PFSK-1 (cell line): ENCODE results near the gene LDAH.

ENCODE experiments used
- FOXP2 ChIP-seq: optimal IDR thresholded peaks from 2 replicates; pipeline ENCODE3; 2011; ENCODE audit warnings: borderline replicate concordance, control low read depth, inconsistent platforms; ENCODE audit not compliant: insufficient read depth; ENCODE audit errors: extremely low read length, extremely low read depth
- POLR2AphosphoS5 ChIP-seq: IDR thresholded peaks from 2 replicates; pipeline ENCODE4 v1.6.1; 2012; ENCODE audit warnings: low read depth, mild to moderate bottlenecking, control low read depth, low read length, moderate library complexity
- REST ChIP-seq, 2 experiments: IDR thresholded peaks; 2 replicates each; pipeline versions ENCODE4 v1.6.1 to v1.8.0; 2011 to 2012; ENCODE audit warnings: low read depth in 2 of 2, low read length in 2 of 2, control low read depth in 1 of 2, inconsistent platforms in 1 of 2, mild to moderate bottlenecking in 1 of 2, moderate library complexity in 1 of 2; ENCODE audit not compliant: insufficient read depth in 1 of 2
- SIN3A ChIP-seq: IDR thresholded peaks from 2 replicates; pipeline ENCODE4 v1.6.1; 2012; ENCODE audit warnings: mild to moderate bottlenecking, low read length, moderate library complexity, borderline replicate concordance; ENCODE audit not compliant: insufficient read depth
- TAF1 ChIP-seq: IDR thresholded peaks from 2 replicates; pipeline ENCODE4 v1.6.1; 2012; ENCODE audit warnings: low read length, control low read depth, borderline replicate concordance; ENCODE audit not compliant: insufficient read depth

The LDAH gene

GRCh38 chr2:20762945-20763683 lies 59.8 kb downstream of the LDAH start:
- no peak for TF ChIP-seq POLR2AphosphoS5
- TF ChIP-seq REST (IDR thresholded peaks at IDR 0.05; ENCODE audit: insufficient read depth in 1 of 2, low read depth in 2 of 2, low read length in 2 of 2): no peak
- TF ChIP-seq TAF1: no peak

- no peak for TF ChIP-seq TAF1
- TF ChIP-seq SIN3A: no peak
These were observed 63.4 kb downstream of the LDAH start for GRCh38 chr2:20759487-20759886.

- no peak for TF ChIP-seq POLR2AphosphoS5
- TF ChIP-seq SIN3A: no peak
- TF ChIP-seq TAF1: no peak
- no peak for TF ChIP-seq REST (IDR thresholded peaks at IDR 0.05; ENCODE audit: insufficient read depth in 1 of 2, low read depth in 2 of 2, low read length in 2 of 2)
- TF ChIP-seq FOXP2: no peak
These were observed 63.9 kb downstream of the LDAH start for GRCh38 chr2:20758997-20759396.

- TF ChIP-seq FOXP2 (no peak), TAF1 (no peak), SIN3A (no peak), REST (IDR thresholded peaks at IDR 0.05; ENCODE audit: insufficient read depth in 1 of 2, low read depth in 2 of 2, low read length in 2 of 2) (no peak), POLR2AphosphoS5 (no peak)
These were observed 65.4 kb downstream of the LDAH start for GRCh38 chr2:20757405-20758090.

- TF ChIP-seq FOXP2 (no peak), REST (IDR thresholded peaks at IDR 0.05; ENCODE audit: insufficient read depth in 1 of 2, low read depth in 2 of 2, low read length in 2 of 2) (no peak), SIN3A (no peak), TAF1 (no peak), POLR2AphosphoS5 (no peak)
These were observed 67.6 kb downstream of the LDAH start for GRCh38 chr2:20755132-20755800.
